Esophagus muscularis mucosa (tissue), 4 donors: ENCODE results near the gene SMARCC1. TPM values are rescaled to one million over a fixed set of nuclear protein-coding genes. Genes with fewer than 3 reads are reported as not detected.

Experiments used
- DNase-seq: peaks from one replicate; pipeline ENCODE4 v3.0.0-alpha.2; 2017; ENCODE audit errors: extremely low spot score
- H3K27ac ChIP-seq, 4 donors: fragments of 200-600 bp; sonication (generic); replicated peaks in 1 of 4; 1 replicate in 3 of 4; 2 replicates in 1 of 4; pipeline ENCODE4 v1.5.1; 2016 to 2019; ENCODE audit warnings: mild to moderate bottlenecking in 1 of 4
- H3K27me3 ChIP-seq, 4 donors: fragments of 200-600 bp; sonication (generic); one replicate each; pipeline versions ENCODE4 v1.5.1 to v1.6.0; 2016 to 2019
- H3K36me3 ChIP-seq, 4 donors: fragments of 200-600 bp; sonication (generic); one replicate each; pipeline ENCODE4 v1.5.1; 2016 to 2019
- H3K4me1 ChIP-seq, 4 donors: fragments of 200-600 bp; sonication (generic); one replicate each; pipeline ENCODE4 v1.5.1; 2016 to 2019
- H3K4me3 ChIP-seq, 4 donors: fragments of 200-600 bp; sonication (generic); 1 replicate in 2 of 4; 2 replicates in 2 of 4; pipeline ENCODE4 v1.5.1; 2016 to 2019; ENCODE audit warnings: mild to moderate bottlenecking in 4 of 4, moderate library complexity in 1 of 4
- H3K9me3 ChIP-seq, 4 donors: fragments of 200-600 bp; sonication (generic); 1 replicate in 3 of 4; 2 replicates in 1 of 4; pipeline ENCODE4 v1.5.1; 2016 to 2019
- EP300 ChIP-seq: sonication (generic); formaldehyde crosslinking; IDR thresholded peaks from one replicate; pipeline ENCODE4 v1.6.1; 2017; ENCODE audit warnings: antibody characterized with exemption
- POLR2A ChIP-seq: fragments of 450-650 bp; IDR thresholded peaks from one replicate; pipeline ENCODE4 v1.6.1; 2017; ENCODE audit warnings: antibody characterized with exemption, moderate library complexity, mild to moderate bottlenecking, low read depth
- POLR2AphosphoS5 ChIP-seq, 2 donors: sonication (generic); formaldehyde crosslinking; IDR thresholded peaks; one replicate each; pipeline ENCODE4 v1.6.1; 2017; ENCODE audit warnings: antibody characterized with exemption in 2 of 2
- WGBS: methylation state at CpG from one replicate; pipeline ENCODE4 v1.1.5; 2018; 5-methylcytosine and 5-hydroxymethylcytosine counted together
- intact Hi-C: fragments of 100-400 bp; cut with DNase I; formaldehyde crosslinking; loops from one replicate; pipeline ENCODE4 v1.15.1; 2023
- total RNA-seq, 4 donors: library from RNA; depleted of rRNA; stranded (reverse); fragments of >200 nt; gene quantifications; one replicate each; pipeline versions ENCODE4 v1.1.0 to v1.2.1, GENCODE V29; 2016
- TF ChIP-seq, protein P1 (sequence below), 3 experiments: fragments of 200-600 bp in 2 of 3; fragments of 450-650 bp in 1 of 3; sonication (generic) in 2 of 3; IDR thresholded peaks; one replicate each; pipeline ENCODE4 v1.5.1; 2017 to 2019; ENCODE audit warnings: antibody characterized with exemption in 3 of 3, mild to moderate bottlenecking in 2 of 3, moderate library complexity in 1 of 3

The SMARCC1 gene
- total RNA-seq, 4 donors from 2014 or later = 46.1 to 57.2 (median 49.7) TPM

DNA sequence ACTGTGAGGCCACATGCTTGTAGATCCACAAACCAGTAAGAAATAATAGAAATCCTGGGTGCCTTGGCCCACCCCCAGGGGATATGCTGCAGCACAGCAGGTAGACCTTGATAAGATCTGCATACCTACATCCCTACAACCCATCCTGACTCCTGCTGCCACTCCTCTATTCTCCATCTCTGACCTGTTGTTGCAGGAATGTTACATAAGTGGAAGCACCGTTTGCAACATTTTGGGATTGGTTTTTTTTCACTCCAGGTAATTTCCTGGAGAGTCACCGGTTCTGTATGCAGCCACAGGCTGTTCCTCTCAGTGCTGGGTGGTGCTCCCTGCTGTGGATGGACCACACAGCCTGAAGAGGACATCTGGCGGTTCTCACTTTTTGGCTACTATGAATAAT lies 186.9 kb downstream of the SMARCC1 start:
- no peaks in the 10 kb centered on the region for H3K27me3 ChIP-seq
- no peak for DNase-seq
- TF ChIP-seq POLR2AphosphoS5 (IDR thresholded peaks at IDR 0.05) (no peak), POLR2A (no peak), EP300 (no peak)
- TF ChIP-seq, protein P1, sequence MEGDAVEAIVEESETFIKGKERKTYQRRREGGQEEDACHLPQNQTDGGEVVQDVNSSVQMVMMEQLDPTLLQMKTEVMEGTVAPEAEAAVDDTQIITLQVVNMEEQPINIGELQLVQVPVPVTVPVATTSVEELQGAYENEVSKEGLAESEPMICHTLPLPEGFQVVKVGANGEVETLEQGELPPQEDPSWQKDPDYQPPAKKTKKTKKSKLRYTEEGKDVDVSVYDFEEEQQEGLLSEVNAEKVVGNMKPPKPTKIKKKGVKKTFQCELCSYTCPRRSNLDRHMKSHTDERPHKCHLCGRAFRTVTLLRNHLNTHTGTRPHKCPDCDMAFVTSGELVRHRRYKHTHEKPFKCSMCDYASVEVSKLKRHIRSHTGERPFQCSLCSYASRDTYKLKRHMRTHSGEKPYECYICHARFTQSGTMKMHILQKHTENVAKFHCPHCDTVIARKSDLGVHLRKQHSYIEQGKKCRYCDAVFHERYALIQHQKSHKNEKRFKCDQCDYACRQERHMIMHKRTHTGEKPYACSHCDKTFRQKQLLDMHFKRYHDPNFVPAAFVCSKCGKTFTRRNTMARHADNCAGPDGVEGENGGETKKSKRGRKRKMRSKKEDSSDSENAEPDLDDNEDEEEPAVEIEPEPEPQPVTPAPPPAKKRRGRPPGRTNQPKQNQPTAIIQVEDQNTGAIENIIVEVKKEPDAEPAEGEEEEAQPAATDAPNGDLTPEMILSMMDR (IDR thresholded peaks at IDR 0.05) = no peak
- no peak overlapping the region for H3K27ac ChIP-seq
- H3K4me1 ChIP-seq = no peaks in the 10 kb centered on the region
- intact Hi-C loops = no loop called here
- H3K36me3 ChIP-seq = peaks cover 12 to 66% (median 30%) of the 10 kb centered on the region in 4 donors
- H3K4me3 ChIP-seq = no peak overlapping the region
- H3K9me3 ChIP-seq = no peaks in the 10 kb centered on the region
- 81% methylated on average over 3 of the region's 3 CpGs for WGBS

DNA sequence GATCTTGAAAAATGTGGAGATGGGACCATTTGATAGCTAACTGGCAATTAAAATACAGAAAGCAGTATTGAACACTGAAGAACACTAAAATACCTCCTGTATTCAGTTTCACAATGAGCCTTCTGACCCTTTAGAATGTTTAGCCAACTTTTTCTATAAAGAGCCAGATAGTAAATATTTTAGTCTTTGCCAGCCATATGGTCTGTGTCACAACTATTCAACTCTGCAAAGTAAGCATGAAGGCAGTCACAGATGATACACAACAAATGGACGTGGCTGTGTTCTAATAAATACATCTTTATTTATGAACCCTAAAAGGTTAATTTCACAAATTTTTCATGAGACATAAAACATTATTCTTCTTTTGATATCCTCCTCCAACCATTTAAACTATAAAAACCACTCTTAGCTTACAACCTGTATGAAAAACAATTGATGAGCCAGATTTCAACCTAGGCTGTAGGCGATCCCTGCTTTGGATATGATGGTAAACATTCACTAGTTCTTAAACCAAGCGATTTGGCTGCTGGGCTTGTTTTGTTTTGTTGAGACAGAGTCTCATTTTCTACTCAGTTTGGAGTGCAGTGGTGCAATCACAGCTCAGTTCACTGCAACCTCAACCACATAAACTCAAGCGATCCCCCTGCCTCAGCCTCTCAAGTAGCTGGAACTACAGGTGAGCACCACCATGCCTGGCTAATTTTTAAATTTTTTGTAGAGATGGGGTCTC lies 189.5 kb downstream of the SMARCC1 start:
- Histone ChIP-seq H3K36me3 (peaks cover 23 to 74% (median 38%) of the 10 kb centered on the region in 4 donors), H3K27ac (no peak overlapping the region), H3K4me3 (no peak overlapping the region), H3K27me3 (no peaks in the 10 kb centered on the region), H3K4me1 (no peaks in the 10 kb centered on the region), H3K9me3 (no peaks in the 10 kb centered on the region)
- WGBS = 77% methylated on average over 4 of the region's 4 CpGs
- intact Hi-C loops = no loop called here
- TF ChIP-seq POLR2A (no peak), EP300 (no peak), POLR2AphosphoS5 (IDR thresholded peaks at IDR 0.05) (no peak)
- TF ChIP-seq, protein P1 (IDR thresholded peaks at IDR 0.05) = no peak
- no peak for DNase-seq

DNA sequence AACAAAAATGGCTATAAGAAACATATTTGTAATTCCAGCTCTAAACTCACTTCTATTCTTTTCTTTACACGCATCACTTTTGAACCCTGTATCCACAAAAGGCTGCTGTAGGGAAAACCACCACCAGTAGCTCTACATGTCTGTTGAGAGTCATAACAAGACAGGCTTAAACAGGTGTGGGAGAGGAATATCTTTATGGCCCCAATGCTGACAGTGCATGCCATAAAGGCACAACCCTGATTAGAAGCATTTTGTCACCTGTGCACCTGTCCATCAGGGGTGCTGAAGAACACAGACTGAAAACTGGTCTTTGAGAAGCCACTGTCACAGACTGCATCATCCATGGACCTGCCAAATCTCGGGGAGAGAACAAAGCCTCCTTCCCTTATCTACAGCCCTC lies 191.5 kb downstream of the SMARCC1 start:
- 98% methylated on average over 2 of the region's 2 CpGs for WGBS

DNA sequence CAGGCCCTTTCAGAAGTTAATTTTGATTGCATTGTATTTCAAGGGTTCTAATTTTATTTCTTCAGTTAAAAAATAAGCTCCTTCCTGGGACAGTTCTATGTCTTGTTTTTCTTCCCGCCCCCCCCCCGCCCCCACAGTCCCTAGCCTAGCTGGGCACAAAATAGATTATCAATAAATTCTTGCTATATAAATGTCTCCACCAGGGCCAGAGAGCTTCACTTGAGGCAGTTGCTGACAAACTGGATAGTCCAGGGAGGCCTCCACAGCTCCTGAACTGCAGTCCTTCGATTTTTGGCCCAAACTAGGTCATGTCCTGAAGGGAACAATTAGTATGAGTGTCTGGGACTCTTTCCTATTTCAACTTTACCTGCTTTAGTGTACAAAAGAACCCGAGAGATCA lies 193.1 kb downstream of the SMARCC1 start:
- Histone ChIP-seq H3K27me3 (no peaks in the 10 kb centered on the region), H3K36me3 (peaks cover 26 to 78% (median 42%) of the 10 kb centered on the region in 4 donors), H3K4me3 (no peak overlapping the region), H3K27ac (no peak overlapping the region), H3K9me3 (no peaks in the 10 kb centered on the region), H3K4me1 (no peaks in the 10 kb centered on the region)
- TF ChIP-seq POLR2AphosphoS5 (IDR thresholded peaks at IDR 0.05) = no peak
- no peak for TF ChIP-seq EP300
- TF ChIP-seq, protein P1 (IDR thresholded peaks at IDR 0.05) = no peak
- intact Hi-C loops = no loop called here
- DNase-seq = no peak
- WGBS = 92% methylated on average over 4 of the region's 4 CpGs

More for the DNA sequence above, 191.5 kb downstream of the SMARCC1 start:
- H3K27ac ChIP-seq = no peak overlapping the region
- H3K4me3 ChIP-seq = no peak overlapping the region
- intact Hi-C loops = no loop called here
- TF ChIP-seq POLR2A (no peak), EP300 (no peak), POLR2AphosphoS5 (IDR thresholded peaks at IDR 0.05) (no peak)
- TF ChIP-seq, protein P1 (IDR thresholded peaks at IDR 0.05) = no peak
- no peak for DNase-seq
- no peaks in the 10 kb centered on the region for H3K9me3 ChIP-seq
- peaks cover 26 to 86% (median 52%) of the 10 kb centered on the region in 4 donors for H3K36me3 ChIP-seq
- no peaks in the 10 kb centered on the region for H3K27me3 ChIP-seq
- H3K4me1 ChIP-seq = no peaks in the 10 kb centered on the region

DNA sequence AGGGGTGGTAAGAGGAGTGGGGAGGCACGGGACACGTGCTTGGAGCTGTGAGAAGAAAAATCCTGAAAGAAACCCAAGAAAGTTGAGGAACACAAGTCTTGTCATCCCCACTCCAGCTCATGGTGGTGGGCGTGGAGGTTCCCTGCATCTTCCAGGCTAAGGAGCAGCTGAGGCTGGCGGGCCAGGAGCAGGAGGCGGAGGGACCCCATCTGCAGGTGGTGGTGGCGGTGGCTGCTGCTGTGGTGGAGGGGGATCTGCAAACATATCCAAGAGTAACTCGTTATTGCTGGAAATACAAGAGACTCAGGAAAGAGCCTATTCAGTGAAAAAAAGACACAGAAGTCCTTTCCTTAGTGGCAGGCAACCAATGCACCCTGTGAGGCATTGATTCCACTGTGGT lies 193.6 kb downstream of the SMARCC1 start:
- Histone ChIP-seq H3K4me1 (no peaks in the 10 kb centered on the region), H3K36me3 (peaks cover 24 to 72% (median 42%) of the 10 kb centered on the region in 4 donors), H3K27ac (no peak overlapping the region), H3K4me3 (no peak overlapping the region), H3K27me3 (no peaks in the 10 kb centered on the region), H3K9me3 (no peaks in the 10 kb centered on the region)
- TF ChIP-seq POLR2AphosphoS5 (IDR thresholded peaks at IDR 0.05) (no peak), EP300 (no peak), POLR2A (no peak)
- TF ChIP-seq, protein P1 (IDR thresholded peaks at IDR 0.05) = no peak
- DNase-seq = no peak
- intact Hi-C loops = no loop called here
- 95% methylated on average over 6 of the region's 7 CpGs for WGBS
